ENCODE results near the gene MAGEB6B.
"Not testable (repeated sequence)": the region's sequence is repeated elsewhere in the genome, so short reads cannot be mapped to it uniquely, and the experiment has no call there.

MAGEB6B gene, protein sequence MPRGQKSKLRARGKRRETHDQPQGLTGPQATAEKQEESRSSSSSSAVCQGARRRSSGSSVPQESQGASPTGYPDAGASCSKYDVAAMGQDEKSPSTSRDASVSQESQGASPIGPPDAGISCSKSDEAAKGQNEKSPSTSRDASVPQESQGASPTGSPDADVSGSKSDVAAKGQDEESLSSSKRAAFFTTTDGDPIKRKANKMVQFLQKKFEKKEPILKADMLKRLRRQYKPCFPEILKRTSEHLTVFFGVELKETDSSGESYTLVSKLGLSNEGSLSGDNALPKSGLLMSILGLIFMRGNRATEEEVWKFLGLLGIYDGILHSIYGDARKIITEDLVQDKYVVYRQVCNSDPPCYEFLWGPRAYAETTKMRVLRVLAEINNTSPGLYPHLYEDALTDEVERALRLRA

GRCh38 chrX:26160301-26160700 is at the start of gene MAGEB6B:
TSS of gene MAGEB6B (plus strand) at chrX:26160601. CDS start at chrX:26160601, 0 bp downstream.
- DNase-seq (no peak), ATAC-seq (no peak)

DNA sequence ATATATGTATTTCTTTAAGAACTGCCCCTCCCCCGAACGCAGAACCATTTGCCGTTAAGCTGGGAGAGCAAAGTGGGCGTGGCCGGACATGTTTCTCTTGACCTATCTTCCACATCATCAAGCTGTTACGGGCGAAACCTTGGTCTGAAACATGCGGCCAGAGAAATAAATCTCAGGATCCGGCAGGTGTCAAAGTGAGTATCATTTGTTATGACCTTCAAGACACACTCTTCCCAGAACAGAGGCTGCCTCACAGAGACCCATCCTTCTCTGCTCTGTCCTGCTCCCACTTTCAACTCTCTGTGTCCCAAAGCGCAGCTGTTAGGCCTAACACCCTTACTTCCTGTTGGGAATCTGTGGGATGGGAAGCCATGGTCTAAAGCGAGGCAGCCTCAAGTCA is 22.1 kb upstream of the MAGEB6B start, which contains the start of gene MAGEB18:
MAGEB18 (plus strand) TSS at position 70 of the 400 bp plus-strand sequence. CDS start 643 bp downstream, outside the sequence.
- no peak for DNase-seq
- no peak for ATAC-seq

- ATAC-seq = no peak
- DNase-seq = no peak
These were observed 14.4 kb upstream of the MAGEB6B start for GRCh38 chrX:26146024-26146423.

DNA sequence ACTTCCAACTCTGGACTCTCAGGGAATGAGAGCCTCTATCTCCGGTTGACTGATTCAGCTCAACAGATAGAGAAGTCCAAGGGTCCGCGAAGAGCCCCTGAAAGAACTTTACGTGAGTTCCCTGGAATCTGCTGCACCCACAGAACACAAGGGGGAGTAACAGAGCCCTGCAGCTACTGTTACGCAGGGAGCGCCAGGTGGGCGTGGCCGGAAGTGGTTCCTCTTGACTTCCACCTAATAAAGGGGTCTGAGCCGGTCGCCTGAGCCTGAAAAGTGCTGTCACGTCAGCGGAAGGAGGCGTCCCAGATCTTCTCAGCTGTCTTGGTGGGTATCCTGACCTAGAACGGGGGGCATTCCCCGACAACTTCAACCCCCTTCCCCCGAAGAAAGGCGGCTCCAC is 31.8 kb downstream of the MAGEB6B start, which contains the start of gene MAGEB6:
MAGEB6 (plus strand) TSS at position 237 of the 400 bp plus-strand sequence. CDS start 1,407 bp downstream, outside the sequence.
- DNase-seq (no peak), ATAC-seq (no peak)

DNA sequence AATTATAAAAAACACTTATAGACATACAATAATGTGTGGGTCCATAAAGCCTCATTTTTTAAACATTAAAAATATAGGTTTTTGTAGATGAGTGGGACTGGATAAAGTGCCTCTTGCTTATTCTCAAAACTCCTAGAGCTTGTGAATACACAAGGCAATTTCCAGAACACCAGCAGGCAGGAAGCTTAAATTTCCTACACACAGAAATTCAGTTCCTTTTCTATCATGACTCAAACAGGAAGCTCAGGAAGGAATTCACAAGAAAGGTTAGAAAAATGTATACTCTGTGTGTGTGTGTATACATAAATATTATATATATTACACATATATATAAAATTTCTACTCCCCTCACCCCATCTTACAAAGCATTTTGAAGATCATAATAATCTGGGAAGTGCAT is 43.2 kb downstream of the MAGEB6B start:
- ATAC-seq (no peak), DNase-seq (no peak)

DNA sequence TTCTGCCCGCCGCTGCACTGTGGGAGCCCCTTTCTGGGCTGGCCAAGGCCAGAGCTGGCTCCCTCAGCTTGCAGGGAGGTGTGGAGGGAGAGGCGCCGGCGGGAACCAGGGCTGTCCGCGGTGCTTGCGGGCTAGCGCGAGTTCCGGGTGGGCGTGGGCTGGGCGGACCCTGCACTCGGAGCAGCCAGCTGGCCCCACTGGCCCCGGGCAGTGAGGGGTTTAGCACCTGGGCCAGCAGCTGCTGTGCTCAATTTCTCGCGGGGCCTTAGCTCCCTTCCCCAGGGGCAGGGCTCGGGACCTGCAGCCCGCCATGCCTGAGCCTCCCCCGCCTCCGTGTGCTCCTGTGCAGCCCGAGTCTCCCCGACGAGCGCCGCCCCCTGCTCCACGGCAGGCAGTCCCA is 44.3 kb downstream of the MAGEB6B start:
- not testable (repeated sequence) for DNase-seq, ATAC-seq

DNA sequence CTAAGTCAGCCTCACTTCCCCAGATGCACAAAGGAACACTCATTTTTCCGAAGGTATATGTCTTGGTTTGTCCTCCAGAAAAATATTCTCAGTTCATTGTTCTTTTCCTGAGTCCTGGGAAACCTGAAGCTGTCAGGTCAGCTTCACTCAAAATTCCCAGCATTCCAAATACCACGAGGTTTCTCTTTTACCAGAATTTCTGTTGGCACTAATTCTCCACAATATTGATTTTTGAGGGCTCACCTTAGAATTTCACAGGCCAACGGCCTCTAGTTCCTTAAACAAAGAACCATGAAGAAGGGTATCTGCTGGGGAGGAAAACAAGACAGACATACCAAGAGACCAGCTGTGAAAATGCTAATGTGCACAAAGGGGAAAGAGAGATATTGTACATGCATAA is 47.6 kb downstream of the MAGEB6B start:
- ATAC-seq (no peak), DNase-seq (no peak)
